Measurements from ENCODE around the gene DNM2.

The DNM2 gene

DNA sequence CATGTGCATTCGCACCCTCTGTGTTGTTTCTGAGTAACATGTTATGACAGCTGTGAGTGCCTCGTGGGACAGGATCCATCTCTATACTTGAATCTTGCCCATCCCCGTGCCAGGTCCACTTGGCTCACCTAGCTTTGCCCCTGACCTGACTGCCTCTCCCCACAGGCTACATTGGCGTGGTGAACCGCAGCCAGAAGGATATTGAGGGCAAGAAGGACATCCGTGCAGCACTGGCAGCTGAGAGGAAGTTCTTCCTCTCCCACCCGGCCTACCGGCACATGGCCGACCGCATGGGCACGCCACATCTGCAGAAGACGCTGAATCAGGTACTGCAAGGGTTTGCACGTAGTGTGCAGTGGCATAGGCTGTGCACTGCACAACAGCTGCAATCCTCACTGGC lies 64.9 kb downstream of the DNM2 start:
- DNase-seq = no peak

DNA sequence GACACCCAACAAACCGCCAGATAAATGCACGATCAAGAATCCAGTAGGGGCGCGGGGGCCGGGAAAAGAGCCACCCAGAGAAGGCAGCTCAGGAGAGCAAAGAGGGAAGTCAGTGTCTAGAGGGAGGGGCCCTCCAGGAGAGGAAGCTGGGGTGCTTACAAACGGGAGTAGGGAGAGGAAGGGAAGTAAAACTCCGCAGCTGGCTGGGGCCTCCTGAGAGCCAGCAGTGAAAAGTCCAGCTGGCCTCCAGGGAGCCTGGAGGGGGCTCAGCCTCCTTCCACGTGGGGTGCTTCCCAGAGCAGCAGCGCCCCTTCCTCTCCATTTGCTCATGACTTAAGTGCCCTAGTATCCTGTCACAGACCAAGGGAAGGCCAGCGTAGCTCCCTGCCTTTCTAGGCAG lies 66.4 kb downstream of the DNM2 start:
- DNase-seq = peak; percentile 63

DNA sequence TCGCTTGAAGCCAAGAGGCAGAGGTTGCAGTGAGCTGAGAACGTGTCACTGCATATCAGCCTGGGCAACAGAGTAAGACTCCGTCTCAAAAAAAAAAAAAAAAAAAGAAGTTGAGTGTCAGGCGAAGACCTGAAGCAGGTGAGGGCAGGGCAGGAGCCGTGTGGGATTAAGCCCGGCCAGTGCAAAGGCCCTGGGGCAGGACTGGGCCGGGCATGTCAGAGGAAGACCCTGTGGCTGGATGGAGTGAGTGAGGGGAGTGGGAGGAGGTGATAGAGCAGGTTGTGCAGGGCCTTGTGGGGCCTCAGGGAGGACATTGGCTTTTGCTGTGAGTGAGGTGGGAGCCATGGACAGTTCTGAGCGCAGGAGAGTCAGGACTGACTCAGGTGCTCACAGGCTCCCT lies 70.3 kb downstream of the DNM2 start:
- no peak for DNase-seq

DNA sequence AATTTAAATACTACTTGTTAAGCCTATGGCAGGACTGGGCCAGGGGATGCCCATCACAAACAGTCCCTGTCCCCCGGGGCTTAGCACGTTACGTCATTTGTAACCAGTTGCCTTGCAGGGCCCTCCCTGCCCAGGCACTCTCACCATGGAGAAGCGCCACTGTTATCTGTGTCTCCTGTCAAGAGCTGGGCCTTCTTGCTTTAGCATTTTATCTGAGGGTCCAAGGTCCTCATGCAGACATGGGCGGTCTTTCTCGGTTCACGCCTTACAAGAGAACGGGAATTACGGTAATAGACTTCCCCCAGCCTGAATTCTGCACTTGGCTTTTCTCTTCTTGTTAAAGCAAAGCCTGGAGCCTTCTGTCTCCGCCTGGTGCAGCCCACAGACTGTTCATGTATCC lies 72.0 kb downstream of the DNM2 start:
- no peak for DNase-seq

DNA sequence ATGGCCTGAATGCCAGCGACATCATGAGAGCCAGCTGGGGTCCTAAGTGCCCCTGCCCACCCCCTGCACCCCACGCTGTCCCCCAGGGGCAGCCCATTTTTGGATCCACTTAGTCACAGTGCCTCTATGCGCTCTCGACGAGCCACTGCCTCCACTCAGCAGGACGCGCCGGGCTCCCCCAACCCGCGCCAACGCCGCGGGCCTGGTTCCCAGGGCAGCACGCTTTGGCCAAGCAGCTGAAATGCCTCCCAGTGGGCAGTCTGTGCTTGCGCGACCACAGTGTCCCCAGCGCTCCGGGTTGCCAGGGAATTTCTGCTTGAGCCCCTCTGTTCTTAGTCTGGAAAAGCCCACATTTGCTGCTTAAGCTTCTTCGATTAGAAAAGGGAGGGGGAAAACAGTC lies 78.8 kb downstream of the DNM2 start:
- DNase-seq = no peak

DNA sequence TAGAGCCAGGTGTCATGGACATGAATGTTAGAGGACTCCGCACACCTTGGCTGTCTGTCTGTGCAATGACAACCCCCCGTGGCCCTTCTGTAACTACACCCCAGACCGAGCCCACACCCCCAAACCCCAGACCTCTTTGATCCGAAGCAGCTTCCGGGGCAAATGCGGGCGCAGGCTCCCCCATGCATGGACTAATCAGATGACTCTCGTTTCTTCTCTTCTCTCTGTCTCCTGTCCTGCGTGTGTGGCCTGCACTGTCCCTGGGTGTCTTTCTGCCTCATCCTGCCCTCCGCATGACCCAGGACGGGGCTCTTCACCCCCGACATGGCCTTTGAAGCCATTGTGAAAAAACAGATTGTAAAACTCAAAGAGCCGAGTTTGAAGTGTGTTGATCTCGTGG lies 79.2 kb downstream of the DNM2 start:
- no peak for DNase-seq

DNA sequence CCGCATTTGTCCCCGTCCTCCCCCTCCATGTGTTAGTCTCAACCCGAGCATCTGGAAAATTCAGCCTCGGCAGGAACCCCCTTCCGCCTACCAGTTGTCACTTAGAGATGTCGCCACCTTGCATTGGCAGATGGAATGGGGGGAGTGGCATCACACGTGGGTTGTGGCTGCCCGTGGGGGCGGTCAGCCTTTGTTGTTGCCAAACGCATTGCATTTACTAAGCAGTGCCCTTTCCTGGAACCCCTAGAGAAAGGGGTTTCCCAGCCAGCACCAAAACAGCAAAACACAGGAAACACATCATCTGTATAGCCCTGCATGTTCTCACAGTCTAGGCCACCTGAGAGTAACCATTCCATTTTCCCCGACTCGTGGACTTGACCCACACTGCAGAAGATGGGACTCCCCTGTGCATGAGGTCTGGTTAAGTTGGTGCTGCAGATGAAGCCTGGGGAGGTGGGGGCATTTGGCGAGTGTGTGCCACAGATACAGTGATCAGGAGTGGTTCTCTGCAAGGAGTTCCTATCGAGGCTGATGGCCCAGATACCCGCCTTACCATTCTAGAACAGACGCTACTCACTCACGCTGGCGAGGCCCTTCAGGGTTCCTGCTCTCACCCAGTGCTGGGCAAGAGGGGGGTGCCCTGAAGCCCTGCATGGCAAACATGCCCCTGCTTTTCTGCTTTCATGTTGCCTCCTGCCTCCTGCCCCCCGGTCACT lies 79.8 kb downstream of the DNM2 start:
- DNase-seq = no peak

DNA sequence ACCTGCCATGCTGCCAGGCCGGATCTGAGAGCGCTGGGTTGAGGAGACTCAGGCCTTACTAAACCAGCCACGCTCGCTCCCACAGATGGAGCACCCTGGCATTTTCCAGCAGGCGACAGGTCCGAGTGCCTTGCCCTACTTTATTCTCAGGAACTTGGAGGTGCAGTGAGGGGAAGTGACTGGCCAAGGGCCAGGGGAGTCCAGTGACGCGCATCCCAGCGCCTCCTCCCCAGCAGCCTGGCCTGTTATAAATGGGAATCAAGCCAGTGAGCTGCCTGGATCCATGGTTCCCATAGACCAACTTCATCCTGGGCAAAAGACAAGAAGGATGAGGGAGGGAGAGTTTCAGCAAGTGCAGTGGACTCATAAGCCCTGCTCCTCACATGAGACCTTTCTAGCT lies 82.6 kb downstream of the DNM2 start:
- DNase-seq = no peak

DNA sequence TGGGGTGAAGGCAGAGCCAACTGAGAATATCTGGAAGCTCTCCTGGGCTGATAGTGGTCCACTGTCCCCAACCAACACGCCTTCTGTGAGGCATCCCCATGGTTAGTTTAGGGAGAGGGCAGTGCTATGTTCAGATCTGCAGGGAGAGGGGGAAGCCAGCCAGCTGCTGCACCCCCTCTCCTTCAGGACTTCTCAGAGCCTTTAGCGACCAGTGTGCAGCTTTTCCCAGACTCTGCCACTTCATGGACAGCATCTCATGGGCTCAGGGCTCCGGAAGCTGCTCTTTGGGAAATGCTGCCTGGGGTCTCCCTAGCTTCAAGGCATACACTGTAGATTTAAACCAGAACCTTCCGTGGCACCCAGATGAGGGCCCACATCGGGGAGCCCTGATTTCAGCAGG lies 84.6 kb downstream of the DNM2 start:
- DNase-seq = no peak

DNA sequence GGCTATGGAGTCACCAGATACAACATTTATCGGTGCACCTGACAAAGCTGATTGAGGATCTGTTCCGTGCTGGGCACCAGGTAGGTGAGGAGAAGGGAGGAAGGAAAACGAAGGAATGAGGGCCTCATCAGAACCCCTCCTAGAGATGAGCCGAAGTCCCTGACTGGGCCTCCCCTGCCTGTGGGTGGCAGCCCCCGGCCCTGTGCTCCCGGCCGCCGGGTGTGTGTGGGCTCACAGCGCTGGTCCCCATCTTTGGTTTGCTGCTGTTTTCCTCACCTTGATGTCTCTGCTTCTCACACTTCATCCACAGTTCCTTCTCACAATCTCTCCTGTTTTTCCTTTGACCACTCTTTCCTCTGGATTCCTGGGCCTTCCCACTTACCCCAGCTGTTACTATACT lies 85.4 kb downstream of the DNM2 start:
- DNase-seq = no peak

DNA sequence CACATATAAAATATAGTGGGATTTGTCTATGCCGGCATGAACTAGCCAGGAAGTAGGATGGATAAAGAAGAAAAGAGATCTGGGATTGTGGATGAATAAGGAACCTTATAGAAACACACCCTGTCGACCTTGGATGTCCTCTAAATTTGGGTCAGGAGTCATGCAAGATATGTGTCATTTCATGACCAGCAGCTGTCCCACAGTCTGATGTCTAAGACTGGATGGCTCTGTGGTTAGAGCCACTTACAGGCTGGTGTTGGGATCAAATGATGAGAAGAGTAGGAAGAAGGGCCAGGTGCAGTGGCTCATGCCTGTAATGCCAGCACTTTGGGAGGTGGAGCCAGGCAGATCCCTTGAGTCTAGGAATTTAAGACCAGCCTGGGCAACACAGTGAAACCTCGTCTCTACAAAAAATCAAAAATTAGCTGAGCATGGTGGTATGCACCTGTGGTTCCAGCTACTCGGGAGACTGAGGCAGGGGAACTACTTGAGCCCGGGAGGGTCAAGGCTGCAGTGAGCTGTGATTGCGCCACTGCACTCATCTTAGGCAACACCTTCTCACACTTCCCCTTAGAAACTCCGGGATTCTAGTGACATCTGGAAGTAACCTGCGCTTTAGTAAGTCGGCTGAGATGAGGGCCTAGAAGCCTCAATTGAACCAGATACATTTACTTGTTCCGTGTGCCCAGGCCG lies 87.3 kb downstream of the DNM2 start:
- DNase-seq = no peak

DNA sequence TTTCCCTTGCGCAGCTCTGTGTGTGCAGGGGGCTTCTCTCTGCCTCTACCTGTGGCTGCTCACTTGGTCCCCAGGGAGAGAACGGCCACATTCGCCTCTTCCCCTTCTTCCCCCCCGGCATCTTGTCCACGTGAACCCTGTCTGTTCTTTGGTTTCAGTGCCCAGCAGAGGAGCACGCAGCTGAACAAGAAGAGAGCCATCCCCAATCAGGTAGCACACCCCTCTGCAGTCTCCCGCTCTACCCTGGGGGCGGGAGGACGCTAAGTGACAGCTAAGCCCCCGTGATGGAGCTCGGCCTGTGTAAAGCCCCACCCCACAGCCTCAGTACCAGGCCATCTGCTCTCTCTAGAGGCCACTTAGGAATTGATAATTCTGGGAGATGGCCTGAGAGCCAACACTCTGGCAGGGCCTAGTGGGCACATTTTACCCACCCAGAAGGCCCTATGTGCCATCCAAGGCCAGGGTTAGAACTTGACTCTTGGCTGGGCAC lies 87.9 kb downstream of the DNM2 start:
- no peak for DNase-seq

DNA sequence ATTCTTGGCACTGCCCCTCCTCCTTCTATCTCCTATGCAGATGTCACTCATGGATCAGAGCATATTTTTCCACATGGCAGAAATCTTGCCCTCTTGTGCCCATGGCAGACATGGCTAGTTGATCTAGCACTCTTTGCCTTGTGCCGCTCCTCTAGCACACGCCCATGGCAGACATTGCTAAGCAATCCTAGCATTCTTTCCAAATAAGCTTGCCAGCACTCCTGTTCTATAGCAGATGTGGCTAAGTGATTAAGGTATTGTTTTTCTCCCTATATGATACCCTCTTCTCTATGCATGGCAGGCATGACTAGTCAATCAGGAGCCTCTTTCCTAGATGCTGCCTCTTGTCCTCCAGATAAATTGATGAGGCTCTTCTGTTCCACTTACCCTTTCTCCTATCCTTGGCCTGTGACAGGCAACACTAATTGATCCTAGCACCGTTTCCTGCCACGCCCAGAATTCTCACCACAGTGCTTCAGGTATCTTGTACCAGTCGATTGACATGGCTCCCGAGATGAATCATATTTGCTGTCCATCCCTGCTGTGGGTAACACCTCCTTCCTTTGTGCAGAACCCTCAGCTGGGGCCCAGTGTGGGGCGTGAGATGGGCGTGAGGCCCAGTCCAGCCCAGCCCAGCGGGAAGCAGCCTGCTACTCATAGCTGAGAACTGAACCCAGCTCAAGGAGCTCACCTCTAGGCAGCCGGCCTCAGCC lies 91.2 kb downstream of the DNM2 start:
- DNase-seq = peak; percentile 88

DNA sequence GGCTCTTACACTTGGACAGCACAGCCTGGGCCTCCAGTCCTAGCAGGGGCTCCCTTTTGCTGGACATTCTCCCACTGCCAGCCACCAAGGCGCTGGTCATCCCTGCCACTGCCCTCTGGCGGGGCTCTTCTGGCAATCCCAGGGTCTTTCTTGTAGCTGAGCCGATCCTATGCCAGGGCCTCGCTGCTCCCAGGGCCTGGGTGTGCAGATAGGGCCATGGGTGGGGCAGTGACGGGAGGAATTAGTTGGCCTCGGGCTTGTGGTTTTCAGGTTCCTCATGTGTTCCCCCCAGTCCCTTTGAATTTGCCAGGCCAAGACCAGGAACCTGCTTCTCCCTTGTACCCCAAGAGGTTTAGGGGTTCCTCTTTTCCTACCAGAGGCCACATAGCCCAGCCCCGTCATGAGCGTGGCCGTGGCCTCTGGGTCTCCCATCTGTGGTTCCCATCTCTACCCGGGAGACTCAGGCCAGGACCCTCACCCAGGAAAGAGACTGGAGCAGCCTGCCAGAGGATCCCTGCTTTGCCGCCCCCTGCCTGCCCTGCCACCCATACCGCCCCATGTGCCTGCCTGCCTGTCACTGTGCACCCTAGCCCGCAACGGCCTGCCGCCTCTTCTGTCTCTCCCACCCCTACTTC lies 91.9 kb downstream of the DNM2 start:
- peak; percentile 94 for DNase-seq

DNA sequence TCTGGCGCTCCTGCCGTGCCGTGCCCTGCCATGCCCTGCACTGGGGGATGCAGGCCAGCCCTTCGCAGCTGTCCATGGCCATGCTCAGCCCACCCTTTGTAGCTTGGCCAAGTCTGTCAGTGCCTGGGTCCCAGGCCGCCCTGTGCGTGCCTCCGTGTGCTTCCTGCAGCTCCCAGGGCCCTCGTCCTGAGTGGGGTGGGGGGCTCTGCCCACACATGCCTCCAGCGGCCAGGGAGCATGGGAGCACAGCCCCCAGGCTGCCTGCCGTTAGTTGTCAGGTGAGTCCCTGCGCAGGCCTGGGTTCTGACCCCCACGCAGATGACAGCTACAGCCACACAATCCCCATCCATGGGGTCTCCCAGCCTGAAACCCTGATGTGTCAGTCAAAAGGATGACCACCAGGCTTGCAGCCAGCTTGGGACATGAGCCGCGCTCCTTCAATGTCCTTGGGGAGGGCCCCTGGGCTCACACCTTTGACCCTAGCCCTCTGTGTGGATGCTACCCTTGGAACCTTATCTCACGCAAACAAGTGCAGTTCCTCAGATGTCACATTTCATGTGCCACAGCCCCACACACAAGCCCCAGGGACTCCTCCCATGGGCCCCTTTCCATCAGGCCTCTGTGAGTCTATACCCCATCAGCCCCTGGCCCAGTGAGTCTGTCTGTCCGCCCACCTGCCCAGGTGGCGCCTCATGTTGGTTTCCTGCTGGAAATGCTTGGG lies 93.7 kb downstream of the DNM2 start:
- DNase-seq = peak; percentile 82

DNA sequence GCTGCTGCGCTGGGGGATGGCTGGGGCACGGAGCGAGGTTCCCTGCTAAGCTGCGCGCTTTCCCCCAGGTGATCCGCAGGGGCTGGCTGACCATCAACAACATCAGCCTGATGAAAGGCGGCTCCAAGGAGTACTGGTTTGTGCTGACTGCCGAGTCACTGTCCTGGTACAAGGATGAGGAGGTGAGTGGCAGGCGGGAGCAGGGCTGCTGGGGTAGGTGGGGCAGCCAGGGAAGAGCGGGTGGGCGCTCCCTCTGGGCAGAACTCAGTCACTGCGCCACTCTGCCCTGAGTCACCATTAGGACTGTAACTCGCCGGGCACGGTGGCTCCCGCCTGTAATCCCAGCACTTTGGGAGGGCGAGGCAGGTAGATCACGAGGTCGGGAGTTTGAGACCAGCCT lies 94.3 kb downstream of the DNM2 start:
- DNase-seq = peak; percentile 45

DNA sequence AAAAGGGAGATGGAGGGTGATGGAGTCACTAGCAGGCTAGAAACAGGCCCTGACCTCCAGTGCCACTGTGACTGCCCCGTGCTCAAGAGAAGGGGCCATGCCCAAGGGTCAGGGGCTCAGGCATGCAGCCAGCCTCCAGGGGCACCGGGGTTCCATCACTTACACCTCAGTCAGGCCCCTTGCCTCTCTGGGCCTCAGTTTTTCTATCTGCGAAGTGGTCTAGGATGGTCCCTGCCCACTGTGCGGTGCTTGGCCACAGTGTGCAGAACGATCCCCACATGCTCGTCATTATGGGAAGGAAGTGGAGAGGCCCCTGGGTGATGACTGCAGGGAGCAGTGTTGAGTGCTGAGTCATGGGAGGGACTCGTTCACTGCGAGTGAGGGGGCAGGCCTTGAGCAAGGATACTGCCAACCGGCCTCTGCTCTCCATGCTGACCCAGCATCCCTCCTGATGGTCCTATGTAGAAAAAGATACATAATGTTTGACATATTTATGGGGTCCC lies 95.1 kb downstream of the DNM2 start:
- peak; percentile 95 for DNase-seq

DNA sequence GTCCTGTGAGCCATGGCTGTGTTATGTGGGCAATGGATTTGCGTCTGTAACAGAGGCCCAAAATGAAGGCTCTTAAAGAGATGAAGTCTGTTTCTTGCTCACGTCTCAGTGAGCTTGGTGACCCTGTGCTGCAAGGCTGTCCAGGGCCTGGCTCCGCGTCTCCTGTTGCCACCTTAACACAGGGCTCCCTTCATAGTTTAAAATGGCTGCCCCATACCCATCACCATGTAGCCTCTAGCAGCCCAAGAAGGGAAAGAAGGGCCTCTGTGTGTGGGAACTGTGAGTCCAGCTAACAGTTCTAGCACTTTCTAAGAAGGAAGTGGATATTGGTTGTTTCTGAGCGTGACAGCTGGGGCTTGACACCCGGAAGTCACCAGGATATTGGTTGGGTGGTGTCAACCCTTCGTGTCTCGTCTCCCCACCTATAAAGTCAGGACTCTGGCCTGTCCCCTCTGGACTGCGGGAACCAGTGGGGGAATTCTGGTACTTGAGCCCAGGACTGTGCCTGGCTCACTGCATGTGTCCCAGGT lies 97.2 kb downstream of the DNM2 start:
- DNase-seq = no peak

DNA sequence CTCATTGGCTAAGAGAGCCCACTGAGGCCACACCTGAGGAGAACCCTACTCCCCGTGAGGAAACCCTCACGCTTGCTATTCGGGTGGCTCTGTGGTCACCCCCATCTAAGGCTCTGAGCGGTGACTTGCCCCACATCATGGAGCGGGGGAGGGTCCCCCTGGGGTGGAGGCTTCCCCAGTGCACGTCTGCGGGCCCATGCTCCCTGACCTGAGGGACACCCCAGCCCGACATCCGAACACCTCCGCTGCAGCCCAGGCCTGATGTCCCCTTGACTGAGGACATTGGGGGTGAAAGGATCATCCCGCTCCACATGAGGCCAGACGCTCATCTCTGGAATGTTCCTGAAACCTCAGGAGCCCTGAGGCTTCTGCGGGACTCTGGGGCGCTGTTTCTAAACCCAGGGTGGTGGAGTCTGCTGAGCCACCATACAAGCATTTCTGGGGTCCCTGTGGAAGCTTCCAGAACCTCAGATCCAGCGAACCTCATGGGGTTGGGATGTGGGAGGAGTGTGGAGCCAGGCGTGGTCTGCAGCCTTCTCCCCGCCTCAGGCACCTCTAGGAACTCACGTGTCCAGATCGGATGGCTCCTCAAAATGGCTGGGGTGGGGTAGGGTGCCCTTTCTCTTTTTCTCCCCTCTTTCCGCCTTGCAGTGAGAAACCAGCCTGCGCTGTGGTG lies 98.2 kb downstream of the DNM2 start:
- no peak for DNase-seq

DNA sequence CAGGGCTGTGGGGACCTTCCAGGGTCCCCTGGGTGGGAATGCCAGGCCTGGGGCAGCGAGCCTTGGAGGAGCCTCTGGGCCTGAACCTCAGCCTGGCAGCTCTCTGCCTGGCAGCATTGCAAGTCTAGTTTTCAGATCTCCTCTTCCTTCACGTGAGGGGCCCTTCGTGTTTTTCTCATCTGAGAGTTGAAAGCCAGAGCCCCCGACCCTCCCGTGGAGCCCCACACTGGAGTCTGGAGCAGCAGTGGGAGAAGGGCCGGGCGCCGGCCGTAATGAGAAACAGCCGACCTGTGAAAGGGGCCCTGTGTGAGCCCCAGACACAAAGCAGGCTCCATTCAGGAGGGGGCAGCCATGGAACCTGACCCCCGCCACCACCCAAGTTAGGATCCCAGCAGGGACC lies 98.8 kb downstream of the DNM2 start:
- DNase-seq = no peak

DNA sequence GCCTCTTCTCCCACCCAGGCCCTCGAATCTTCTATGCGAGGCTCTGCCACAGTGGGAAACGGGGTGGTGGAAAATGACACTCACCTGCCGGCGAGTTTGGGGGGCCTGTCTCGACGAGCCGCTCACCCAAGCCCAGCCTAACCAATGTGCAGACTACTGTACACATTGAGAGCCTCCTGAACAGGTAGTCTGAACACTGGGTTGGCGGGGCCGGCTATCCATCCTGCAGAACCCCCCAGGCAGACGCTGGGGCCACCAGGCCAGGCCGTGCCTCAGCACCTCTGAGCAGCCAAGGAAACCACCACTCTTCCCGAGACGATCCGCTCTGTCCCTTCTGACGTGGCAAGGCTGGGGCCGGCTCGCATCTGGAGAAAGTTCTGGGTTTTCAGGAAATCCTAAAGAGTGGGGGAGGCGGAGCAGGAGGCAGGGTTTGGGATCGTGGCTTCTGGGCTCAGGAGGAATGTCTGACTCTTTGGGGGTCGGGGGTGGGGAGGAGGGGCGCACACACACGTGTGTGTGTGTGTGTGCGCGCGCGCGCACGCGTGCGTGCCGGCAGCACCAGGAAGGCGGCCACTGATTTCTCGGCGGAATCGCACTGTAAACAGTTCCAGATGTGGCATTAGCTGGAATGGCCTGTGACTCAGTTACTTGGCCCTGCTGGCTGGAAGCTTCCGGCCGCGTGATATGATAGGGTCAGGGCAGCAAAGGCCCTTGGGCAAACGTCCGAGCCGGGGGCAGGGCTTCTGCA lies 99.6 kb downstream of the DNM2 start:
- DNase-seq = no peak
